ENCODE data around the gene STAT5A. TPM values are rescaled to one million over a fixed set of nuclear protein-coding genes. Genes with fewer than 3 reads are reported as not detected.
"Not testable (repeated sequence)": the region's sequence is repeated elsewhere in the genome, so short reads cannot be mapped to it uniquely, and the experiment has no call there.

STAT5A gene
- total RNA-seq, 1 donor from 2014 or later, result 105 TPM

DNA sequence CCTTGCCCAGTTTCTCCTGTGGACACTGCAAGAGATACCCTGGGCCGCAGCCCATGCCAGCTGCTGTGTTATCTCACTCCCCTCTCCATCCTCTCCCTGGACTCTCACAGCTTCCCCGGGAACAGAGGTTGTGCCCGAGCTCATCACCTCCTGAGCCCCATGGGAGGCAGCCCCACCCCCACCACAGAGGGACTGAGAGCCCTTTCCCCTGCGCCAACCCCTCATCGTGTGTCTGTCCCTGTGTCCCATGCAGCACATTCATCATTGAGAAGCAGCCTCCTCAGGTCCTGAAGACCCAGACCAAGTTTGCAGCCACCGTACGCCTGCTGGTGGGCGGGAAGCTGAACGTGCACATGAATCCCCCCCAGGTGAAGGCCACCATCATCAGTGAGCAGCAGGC is 12.7 kb downstream of the STAT5A start:
- Histone ChIP-seq H3K36me3 (peaks cover 55 to 74% of the 10 kb centered on the region in 2 donors), H3K27me3 (no peaks in the 10 kb centered on the region), H3K4me1 (no peaks in the 10 kb centered on the region), H3K9me3 (no peaks in the 10 kb centered on the region), H3K4me3 (no peak overlapping the region), H3K27ac (no peak overlapping the region)
- intact Hi-C loops (cut with DNase I), result no loop called here
- no peak for DNase-seq (ENCODE audit: low spot score in 2 of 2)
- TF ChIP-seq, protein P1, sequence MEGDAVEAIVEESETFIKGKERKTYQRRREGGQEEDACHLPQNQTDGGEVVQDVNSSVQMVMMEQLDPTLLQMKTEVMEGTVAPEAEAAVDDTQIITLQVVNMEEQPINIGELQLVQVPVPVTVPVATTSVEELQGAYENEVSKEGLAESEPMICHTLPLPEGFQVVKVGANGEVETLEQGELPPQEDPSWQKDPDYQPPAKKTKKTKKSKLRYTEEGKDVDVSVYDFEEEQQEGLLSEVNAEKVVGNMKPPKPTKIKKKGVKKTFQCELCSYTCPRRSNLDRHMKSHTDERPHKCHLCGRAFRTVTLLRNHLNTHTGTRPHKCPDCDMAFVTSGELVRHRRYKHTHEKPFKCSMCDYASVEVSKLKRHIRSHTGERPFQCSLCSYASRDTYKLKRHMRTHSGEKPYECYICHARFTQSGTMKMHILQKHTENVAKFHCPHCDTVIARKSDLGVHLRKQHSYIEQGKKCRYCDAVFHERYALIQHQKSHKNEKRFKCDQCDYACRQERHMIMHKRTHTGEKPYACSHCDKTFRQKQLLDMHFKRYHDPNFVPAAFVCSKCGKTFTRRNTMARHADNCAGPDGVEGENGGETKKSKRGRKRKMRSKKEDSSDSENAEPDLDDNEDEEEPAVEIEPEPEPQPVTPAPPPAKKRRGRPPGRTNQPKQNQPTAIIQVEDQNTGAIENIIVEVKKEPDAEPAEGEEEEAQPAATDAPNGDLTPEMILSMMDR (IDR thresholded peaks at IDR 0.05), result no peak

GRCh38 chr17:42303694-42304093 is 15.4 kb downstream of the STAT5A start:
- Histone ChIP-seq H3K27ac (no peak overlapping the region), H3K27me3 (no peaks in the 10 kb centered on the region), H3K9me3 (no peaks in the 10 kb centered on the region), H3K36me3 (peaks cover 67 to 86% of the 10 kb centered on the region in 2 donors), H3K4me3 (no peak overlapping the region), H3K4me1 (no peaks in the 10 kb centered on the region)
- DNase-seq (ENCODE audit: low spot score in 2 of 2), result no peak
- intact Hi-C loops (cut with DNase I), result no loop called here
- TF ChIP-seq, protein P1 (IDR thresholded peaks at IDR 0.05), result no peak

GRCh38 chr17:42304187-42305030 is 16.1 kb downstream of the STAT5A start:
- H3K9me3 ChIP-seq, result no peaks in the 10 kb centered on the region
- DNase-seq (ENCODE audit: low spot score in 2 of 2), result no peak
- intact Hi-C loops (cut with DNase I), result no loop called here
- H3K4me1 ChIP-seq, result no peaks in the 10 kb centered on the region
- no peak overlapping the region for H3K4me3 ChIP-seq
- H3K27me3 ChIP-seq, result no peaks in the 10 kb centered on the region
- no peak overlapping the region for H3K27ac ChIP-seq
- peaks cover 71 to 87% of the 10 kb centered on the region in 2 donors for H3K36me3 ChIP-seq
- TF ChIP-seq, protein P1 (IDR thresholded peaks at IDR 0.05), result no peak

- H3K27ac ChIP-seq; H3K4me3 ChIP-seq; H3K27me3 ChIP-seq; H3K9me3 ChIP-seq; DNase-seq (ENCODE audit: low spot score in 2 of 2); intact Hi-C loops (cut with DNase I); H3K4me1 ChIP-seq: not testable (repeated sequence)
- H3K36me3 ChIP-seq, result peaks cover 69 to 91% of the 10 kb centered on the region in 2 donors
These were observed 16.7 kb downstream of the STAT5A start for GRCh38 chr17:42305031-42305330.

GRCh38 chr17:42305543-42306384 is 17.5 kb downstream of the STAT5A start:
- Histone ChIP-seq H3K4me3 (no peak overlapping the region), H3K9me3 (no peaks in the 10 kb centered on the region), H3K27ac (no peak overlapping the region), H3K27me3 (no peaks in the 10 kb centered on the region), H3K36me3 (peaks cover 65 to 97% of the 10 kb centered on the region in 2 donors), H3K4me1 (no peaks in the 10 kb centered on the region)
- no peak for DNase-seq (ENCODE audit: low spot score in 2 of 2)
- intact Hi-C loops (cut with DNase I), result no loop called here
- TF ChIP-seq, protein P1 (IDR thresholded peaks at IDR 0.05), result no peak

DNA sequence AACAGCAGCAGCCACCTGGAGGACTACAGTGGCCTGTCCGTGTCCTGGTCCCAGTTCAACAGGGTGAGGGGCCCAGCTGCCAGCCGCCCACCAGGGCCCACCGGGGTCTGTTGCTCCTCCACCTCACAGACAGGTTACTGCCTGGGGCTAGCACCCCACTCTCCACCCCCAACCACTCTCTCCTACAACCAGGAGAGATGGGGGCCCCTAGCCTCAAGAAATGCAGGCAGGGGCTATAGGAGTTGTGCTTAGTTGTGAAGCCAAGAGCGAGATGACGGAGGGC is 18.0 kb downstream of the STAT5A start:
- H3K27ac ChIP-seq, result no peak overlapping the region
- peaks cover 59 to 95% of the 10 kb centered on the region in 2 donors for H3K36me3 ChIP-seq
- H3K9me3 ChIP-seq, result no peaks in the 10 kb centered on the region
- no peak for DNase-seq (ENCODE audit: low spot score in 2 of 2)
- H3K4me3 ChIP-seq, result no peak overlapping the region
- TF ChIP-seq, protein P1 (IDR thresholded peaks at IDR 0.05), result no peak
- intact Hi-C loops (cut with DNase I), result no loop called here
- H3K27me3 ChIP-seq, result no peaks in the 10 kb centered on the region
- H3K4me1 ChIP-seq, result peaks cover 0 to 1% of the 10 kb centered on the region in 2 donors
